Measurements from ENCODE around the gene GPR42. TPM values are rescaled to one million over a fixed set of nuclear protein-coding genes. Genes with fewer than 3 reads are reported as not detected.

The GPR42 gene
- total RNA-seq, 1 experiment from 2014 or later: not detected

DNA sequence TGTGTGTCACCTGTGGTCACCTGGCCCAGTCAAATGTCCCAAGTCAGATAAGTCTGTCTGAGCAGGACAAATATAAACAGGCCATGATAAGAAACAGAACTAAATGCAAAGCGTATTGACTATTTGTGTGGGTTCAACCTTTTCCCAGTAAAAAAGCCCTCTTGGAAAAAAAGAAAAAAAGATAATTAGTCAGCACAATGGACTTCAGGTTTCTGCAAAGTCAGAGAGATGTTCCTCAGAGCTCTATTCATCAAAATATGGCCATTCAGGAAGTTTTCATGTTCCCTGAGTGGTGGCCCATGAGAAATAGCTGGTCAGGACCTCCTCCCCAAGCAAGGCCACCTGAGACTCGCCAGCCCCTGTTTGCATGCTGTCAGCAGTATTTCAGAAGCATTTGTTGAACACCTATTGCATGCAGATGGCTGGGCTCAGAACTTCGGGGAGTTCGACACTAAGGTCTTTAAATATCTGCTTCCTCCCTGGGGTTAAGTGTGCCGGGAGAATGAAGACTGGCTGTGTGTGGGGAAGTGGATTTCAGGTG is 9.9 kb upstream of the GPR42 start:
- H3K27me3 Mint-ChIP-seq (ENCODE audit: insufficient read depth, unreplicated experiment): peaks cover 80% of the 10 kb centered on the region
- TF ChIP-seq, protein P1, sequence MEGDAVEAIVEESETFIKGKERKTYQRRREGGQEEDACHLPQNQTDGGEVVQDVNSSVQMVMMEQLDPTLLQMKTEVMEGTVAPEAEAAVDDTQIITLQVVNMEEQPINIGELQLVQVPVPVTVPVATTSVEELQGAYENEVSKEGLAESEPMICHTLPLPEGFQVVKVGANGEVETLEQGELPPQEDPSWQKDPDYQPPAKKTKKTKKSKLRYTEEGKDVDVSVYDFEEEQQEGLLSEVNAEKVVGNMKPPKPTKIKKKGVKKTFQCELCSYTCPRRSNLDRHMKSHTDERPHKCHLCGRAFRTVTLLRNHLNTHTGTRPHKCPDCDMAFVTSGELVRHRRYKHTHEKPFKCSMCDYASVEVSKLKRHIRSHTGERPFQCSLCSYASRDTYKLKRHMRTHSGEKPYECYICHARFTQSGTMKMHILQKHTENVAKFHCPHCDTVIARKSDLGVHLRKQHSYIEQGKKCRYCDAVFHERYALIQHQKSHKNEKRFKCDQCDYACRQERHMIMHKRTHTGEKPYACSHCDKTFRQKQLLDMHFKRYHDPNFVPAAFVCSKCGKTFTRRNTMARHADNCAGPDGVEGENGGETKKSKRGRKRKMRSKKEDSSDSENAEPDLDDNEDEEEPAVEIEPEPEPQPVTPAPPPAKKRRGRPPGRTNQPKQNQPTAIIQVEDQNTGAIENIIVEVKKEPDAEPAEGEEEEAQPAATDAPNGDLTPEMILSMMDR (IDR thresholded peaks at IDR 0.05; ENCODE audit: unreplicated experiment): no peak
- ChIA-PET POLR2A (interaction anchor here (0.8 kb wide), 1 partner anchor 81 kb away, joined by 3 read pairs; no protein-coding TSS in a partner anchor), CTCF (no interaction called here)
- intact Hi-C loops (cut with micrococcal nuclease): no loop called here
- H3K4me1 Mint-ChIP-seq (ENCODE audit: insufficient read depth, unreplicated experiment): peaks cover 6% of the 10 kb centered on the region
- H3K27ac Mint-ChIP-seq (ENCODE audit: low read depth, unreplicated experiment): no peak overlapping the region
- DNase-seq (ENCODE audit: unreplicated experiment): no peak
- no peaks in the 10 kb centered on the region for H3K36me3 Mint-ChIP-seq (ENCODE audit: insufficient read depth, unreplicated experiment)
- H3K9me3 Mint-ChIP-seq (ENCODE audit: unreplicated experiment): no peaks in the 10 kb centered on the region
- BruUV-seq (replicated peaks): no TSS peak
- H3K4me3 Mint-ChIP-seq (ENCODE audit: unreplicated experiment): no peak overlapping the region

DNA sequence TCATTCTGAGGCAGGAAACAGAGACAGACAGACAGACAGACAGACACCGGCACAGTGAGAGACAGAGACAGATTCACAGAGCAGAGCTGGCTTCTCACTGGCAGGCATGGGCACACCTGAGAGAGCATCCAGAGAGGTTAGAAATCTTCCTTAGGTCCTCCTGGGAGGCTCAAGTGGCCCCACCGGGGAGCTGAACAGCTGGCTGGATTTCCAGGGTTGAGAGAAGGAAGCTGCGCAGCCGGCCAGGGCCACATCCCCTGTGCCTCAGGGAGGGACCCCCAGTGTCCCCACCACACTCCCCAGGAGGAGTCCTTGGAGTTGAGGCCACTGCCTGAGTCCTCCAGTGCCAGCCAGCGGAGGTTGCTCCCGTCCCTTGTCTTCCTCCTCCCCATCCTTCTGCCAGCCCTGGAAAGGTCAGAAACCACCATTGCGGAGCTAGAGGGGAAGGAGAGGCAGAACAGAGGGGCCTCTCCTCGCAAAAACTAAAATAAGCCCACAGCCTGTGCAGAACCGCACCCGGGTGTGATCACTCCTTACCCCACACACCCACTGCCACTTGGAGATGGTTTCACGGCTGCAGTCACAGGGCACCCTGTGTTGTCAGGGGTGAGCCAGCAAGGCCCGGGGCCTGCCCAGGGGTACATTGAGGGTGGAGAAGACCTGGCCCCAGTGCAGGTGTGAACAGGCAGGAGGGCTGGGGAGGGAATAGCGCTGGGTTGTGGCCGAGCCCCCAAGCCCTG is 8.4 kb upstream of the GPR42 start:
- POLR2A ChIA-PET: no interaction called here
- CTCF ChIA-PET: interaction anchor here (0.6 to 1.8 kb wide), 3 partner anchors 9 to 133 kb away, joined by 3 to 6 read pairs (median 3); no protein-coding TSS in a partner anchor
- no peak for DNase-seq (ENCODE audit: unreplicated experiment)
- Mint-ChIP-seq H3K4me3 (ENCODE audit: unreplicated experiment) (no peak overlapping the region), H3K36me3 (ENCODE audit: insufficient read depth, unreplicated experiment) (no peaks in the 10 kb centered on the region), H3K4me1 (ENCODE audit: insufficient read depth, unreplicated experiment) (peaks cover 6% of the 10 kb centered on the region), H3K9me3 (ENCODE audit: unreplicated experiment) (no peaks in the 10 kb centered on the region), H3K27ac (ENCODE audit: low read depth, unreplicated experiment) (no peak overlapping the region), H3K27me3 (ENCODE audit: insufficient read depth, unreplicated experiment) (peaks cover 80% of the 10 kb centered on the region)
- TF ChIP-seq, protein P1 (IDR thresholded peaks at IDR 0.05; ENCODE audit: unreplicated experiment): no peak
- BruUV-seq (replicated peaks): no TSS peak
- intact Hi-C loops (cut with micrococcal nuclease): no loop called here

DNA sequence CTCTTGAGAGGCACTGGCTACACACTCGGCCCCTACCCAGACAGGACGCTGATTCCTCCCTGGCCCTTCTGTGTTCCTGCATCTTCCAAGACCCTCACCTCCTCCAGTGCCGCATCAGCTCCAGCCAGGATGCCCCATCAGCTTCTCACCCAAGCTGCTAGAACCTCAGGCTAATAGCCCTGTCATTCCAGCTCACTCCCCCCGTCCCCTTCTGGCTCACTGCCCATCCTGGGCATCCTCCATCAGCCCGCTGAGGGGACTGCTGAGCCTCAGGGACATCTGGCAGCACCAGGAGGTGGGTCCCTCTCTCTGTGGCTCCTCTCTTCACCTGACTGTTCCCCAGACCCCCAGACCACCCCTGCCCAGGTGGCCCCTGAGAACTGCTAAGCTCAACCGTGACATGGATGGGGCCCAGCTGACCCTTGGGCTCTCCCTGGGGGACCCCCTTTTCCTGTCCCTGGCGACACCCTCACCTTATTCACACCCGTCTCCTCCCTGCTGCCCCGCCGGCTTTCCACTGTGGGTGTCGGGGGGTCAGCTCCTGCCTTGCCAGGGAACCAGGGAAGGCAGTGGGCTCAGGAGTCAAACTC is 7.8 kb upstream of the GPR42 start:
- no peak overlapping the region for H3K4me3 Mint-ChIP-seq (ENCODE audit: unreplicated experiment)

More for the DNA sequence above, 7.8 kb upstream of the GPR42 start:
- Mint-ChIP-seq H3K27ac (ENCODE audit: low read depth, unreplicated experiment) (no peak overlapping the region), H3K27me3 (ENCODE audit: insufficient read depth, unreplicated experiment) (peaks cover 80% of the 10 kb centered on the region), H3K4me1 (ENCODE audit: insufficient read depth, unreplicated experiment) (peaks cover 4% of the 10 kb centered on the region), H3K9me3 (ENCODE audit: unreplicated experiment) (no peaks in the 10 kb centered on the region), H3K36me3 (ENCODE audit: insufficient read depth, unreplicated experiment) (no peaks in the 10 kb centered on the region)
- CTCF ChIA-PET: interaction anchor here (0.6 to 1.8 kb wide), 4 partner anchors 10 to 132 kb away, joined by 3 to 6 read pairs (median 3); no protein-coding TSS in a partner anchor
- no peak for DNase-seq (ENCODE audit: unreplicated experiment)
- POLR2A ChIA-PET: no interaction called here
- no TSS peak for BruUV-seq (replicated peaks)
- intact Hi-C loops (cut with micrococcal nuclease): no loop called here
- TF ChIP-seq, protein P1 (IDR thresholded peaks at IDR 0.05; ENCODE audit: unreplicated experiment): no peak
